Activated naive CD8-positive, alpha-beta T cell treated with anti-CD3 and anti-CD28 coated beads, Interleukin-2, amount 50 U/mL, for 24 hours (primary cell): Measurements from ENCODE around the gene TPSG1.
"Not testable (repeated sequence)": the region's sequence is repeated elsewhere in the genome, so short reads cannot be mapped to it uniquely, and the experiment has no call there.

ENCODE experiments used
- ATAC-seq: fragments of 150-1000 bp; cut with Tn5 transposase; one replicate; pipeline ENCODE4 v1.10.0; 2021
- DNase-seq: peaks from one replicate; pipeline ENCODE4 v3.0.0; 2021
- H3K27ac Mint-ChIP-seq: one replicate; pipeline ENCODE4 v1.8.0; 2021; ENCODE audit warnings: mild to moderate bottlenecking, mixed read lengths
- H3K27me3 Mint-ChIP-seq: one replicate; pipeline ENCODE4 v1.8.0; 2021; ENCODE audit warnings: mixed read lengths
- H3K36me3 Mint-ChIP-seq: one replicate; pipeline ENCODE4 v1.8.0; 2021; ENCODE audit warnings: low read depth, mixed read lengths
- H3K4me1 Mint-ChIP-seq: one replicate; pipeline ENCODE4 v1.8.0; 2021; ENCODE audit warnings: mixed read lengths
- H3K4me3 Mint-ChIP-seq: one replicate; pipeline ENCODE4 v1.8.0; 2021; ENCODE audit warnings: mild to moderate bottlenecking, moderate library complexity, mixed read lengths
- H3K9me3 Mint-ChIP-seq: one replicate; pipeline ENCODE4 v1.8.0; 2021; ENCODE audit warnings: mixed read lengths

TPSG1 gene

GRCh38 chr16:1206786-1207185 lies 18.3 kb downstream of the TPSG1 start:
- ATAC-seq, result no peak

GRCh38 chr16:1206326-1206725 lies 18.7 kb downstream of the TPSG1 start:
- no peak overlapping the region for H3K4me3 Mint-ChIP-seq
- no peaks in the 10 kb centered on the region for H3K4me1 Mint-ChIP-seq
- no peaks in the 10 kb centered on the region for H3K9me3 Mint-ChIP-seq
- no peak for ATAC-seq
- H3K27me3 Mint-ChIP-seq, result no peaks in the 10 kb centered on the region
- DNase-seq, result no peak
- H3K36me3 Mint-ChIP-seq, result no peaks in the 10 kb centered on the region
- H3K27ac Mint-ChIP-seq, result no peak overlapping the region

More at GRCh38 chr16:1206786-1207185, 18.3 kb downstream of the TPSG1 start:
- no peak for DNase-seq
- Mint-ChIP-seq H3K36me3 (no peaks in the 10 kb centered on the region), H3K4me1 (no peaks in the 10 kb centered on the region), H3K9me3 (no peaks in the 10 kb centered on the region), H3K27me3 (no peaks in the 10 kb centered on the region), H3K4me3 (no peak overlapping the region), H3K27ac (no peak overlapping the region)

- Mint-ChIP-seq H3K4me1 (no peaks in the 10 kb centered on the region), H3K36me3 (no peaks in the 10 kb centered on the region), H3K27ac (no peak overlapping the region), H3K9me3 (no peaks in the 10 kb centered on the region), H3K27me3 (no peaks in the 10 kb centered on the region), H3K4me3 (no peak overlapping the region)
- ATAC-seq (no peak), DNase-seq (no peak)
Observed at GRCh38 chr16:1204933-1205332, 20.1 kb downstream of the TPSG1 start.

GRCh38 chr16:1202274-1202673 lies 22.8 kb downstream of the TPSG1 start:
- no peak for ATAC-seq
- no peaks in the 10 kb centered on the region for H3K36me3 Mint-ChIP-seq
- H3K9me3 Mint-ChIP-seq, result no peaks in the 10 kb centered on the region
- H3K27me3 Mint-ChIP-seq, result no peaks in the 10 kb centered on the region
- no peaks in the 10 kb centered on the region for H3K4me1 Mint-ChIP-seq
- no peak overlapping the region for H3K4me3 Mint-ChIP-seq
- H3K27ac Mint-ChIP-seq, result no peak overlapping the region
- no peak for DNase-seq

- H3K4me3 Mint-ChIP-seq, result no peak overlapping the region
- ATAC-seq (no peak), DNase-seq (no peak)
- H3K9me3 Mint-ChIP-seq, result no peaks in the 10 kb centered on the region
- no peaks in the 10 kb centered on the region for H3K27me3 Mint-ChIP-seq
- no peaks in the 10 kb centered on the region for H3K36me3 Mint-ChIP-seq
- H3K27ac Mint-ChIP-seq, result no peak overlapping the region
- H3K4me1 Mint-ChIP-seq, result no peaks in the 10 kb centered on the region
Observed at GRCh38 chr16:1201444-1201843, 23.6 kb downstream of the TPSG1 start.

- no peak for DNase-seq
- Mint-ChIP-seq H3K4me1 (no peaks in the 10 kb centered on the region), H3K27me3 (no peaks in the 10 kb centered on the region), H3K36me3 (no peaks in the 10 kb centered on the region), H3K9me3 (no peaks in the 10 kb centered on the region), H3K4me3 (no peak overlapping the region), H3K27ac (no peak overlapping the region)
- ATAC-seq, result no peak
Observed at GRCh38 chr16:1200014-1200627, 24.9 kb downstream of the TPSG1 start.

GRCh38 chr16:1199347-1200013 lies 25.6 kb downstream of the TPSG1 start:
- Mint-ChIP-seq H3K27ac (no peak overlapping the region), H3K36me3 (no peaks in the 10 kb centered on the region), H3K4me3 (no peak overlapping the region), H3K9me3 (no peaks in the 10 kb centered on the region), H3K27me3 (no peaks in the 10 kb centered on the region), H3K4me1 (no peaks in the 10 kb centered on the region)
- ATAC-seq, result no peak
- no peak for DNase-seq

GRCh38 chr16:1198671-1199346 lies 26.3 kb downstream of the TPSG1 start:
- not testable (repeated sequence) for ATAC-seq, H3K9me3 Mint-ChIP-seq, H3K27ac Mint-ChIP-seq, H3K4me1 Mint-ChIP-seq, DNase-seq, H3K36me3 Mint-ChIP-seq, H3K4me3 Mint-ChIP-seq, H3K27me3 Mint-ChIP-seq

- Mint-ChIP-seq H3K4me3 (no peak overlapping the region), H3K27me3 (no peaks in the 10 kb centered on the region), H3K36me3 (no peaks in the 10 kb centered on the region), H3K27ac (no peak overlapping the region), H3K9me3 (no peaks in the 10 kb centered on the region), H3K4me1 (no peaks in the 10 kb centered on the region)
- DNase-seq (no peak), ATAC-seq (no peak)
Observed at GRCh38 chr16:1198194-1198593, 26.9 kb downstream of the TPSG1 start.

- no peak for DNase-seq
- Mint-ChIP-seq H3K36me3 (no peaks in the 10 kb centered on the region), H3K4me3 (no peak overlapping the region), H3K9me3 (no peaks in the 10 kb centered on the region), H3K27me3 (no peaks in the 10 kb centered on the region), H3K27ac (no peak overlapping the region), H3K4me1 (no peaks in the 10 kb centered on the region)
- no peak for ATAC-seq
Observed at GRCh38 chr16:1197237-1197866, 27.7 kb downstream of the TPSG1 start.

GRCh38 chr16:1196494-1196893 lies 28.6 kb downstream of the TPSG1 start:
- H3K36me3 Mint-ChIP-seq, result no peaks in the 10 kb centered on the region
- ATAC-seq, result no peak
- H3K4me1 Mint-ChIP-seq, result no peaks in the 10 kb centered on the region
- no peak overlapping the region for H3K27ac Mint-ChIP-seq
- no peaks in the 10 kb centered on the region for H3K27me3 Mint-ChIP-seq
- DNase-seq, result no peak
- no peak overlapping the region for H3K4me3 Mint-ChIP-seq
- no peaks in the 10 kb centered on the region for H3K9me3 Mint-ChIP-seq

GRCh38 chr16:1195393-1195666 lies 29.7 kb downstream of the TPSG1 start:
- ATAC-seq (no peak), DNase-seq (no peak)
- Mint-ChIP-seq H3K27me3 (no peaks in the 10 kb centered on the region), H3K4me1 (no peaks in the 10 kb centered on the region), H3K9me3 (no peaks in the 10 kb centered on the region), H3K4me3 (no peak overlapping the region), H3K27ac (no peak overlapping the region), H3K36me3 (no peaks in the 10 kb centered on the region)

- no peaks in the 10 kb centered on the region for H3K4me1 Mint-ChIP-seq
- no peak overlapping the region for H3K4me3 Mint-ChIP-seq
- no peaks in the 10 kb centered on the region for H3K27me3 Mint-ChIP-seq
- no peaks in the 10 kb centered on the region for H3K9me3 Mint-ChIP-seq
- H3K36me3 Mint-ChIP-seq, result no peaks in the 10 kb centered on the region
- DNase-seq, result peak; percentile 26
- no peak overlapping the region for H3K27ac Mint-ChIP-seq
- no peak for ATAC-seq
Observed at GRCh38 chr16:1194665-1195392, 30.2 kb downstream of the TPSG1 start.

GRCh38 chr16:1193825-1194581 lies 31.1 kb downstream of the TPSG1 start:
- Mint-ChIP-seq H3K27ac (no peak overlapping the region), H3K36me3 (no peaks in the 10 kb centered on the region)
- no peak for ATAC-seq

More at GRCh38 chr16:1193825-1194581, 31.1 kb downstream of the TPSG1 start:
- Mint-ChIP-seq H3K9me3 (no peaks in the 10 kb centered on the region), H3K4me3 (no peak overlapping the region), H3K4me1 (no peaks in the 10 kb centered on the region), H3K27me3 (no peaks in the 10 kb centered on the region)
- DNase-seq, result no peak
